ENCODE results near the gene FAM131B. TPM values are rescaled to one million over a fixed set of nuclear protein-coding genes. Genes with fewer than 3 reads are reported as not detected.

The FAM131B gene
- total and polyA plus RNA-seq, 9 of the 15 experiments (the other 6 are each of a cell fraction or from before 2014, with no cell fraction given) = 0.03 to 0.04 TPM; not detected in 7

- TF ChIP-seq GMEB1 (CRISPR knock-in tag; IDR thresholded peaks at IDR 0.05) = no peak
- no peak for TF ChIP-seq ZNF589 (CRISPR knock-in tag; IDR thresholded peaks at IDR 0.05; ENCODE audit: low read depth)
- no peak for TF ChIP-seq DACH1 (IDR thresholded peaks at IDR 0.05; ENCODE audit: partially characterized antibody)
- TF ChIP-seq FOXJ3 (CRISPR knock-in tag; IDR thresholded peaks at IDR 0.05) = no peak
- TF ChIP-seq HMG20B (CRISPR knock-in tag; IDR thresholded peaks at IDR 0.05) = no peak
- TF ChIP-seq MTA3 (IDR thresholded peaks at IDR 0.05; ENCODE audit: borderline replicate concordance) = no peak
These were observed at the start of gene FAM131B (continued) for GRCh38 chr7:143362131-143363015.

GRCh38 chr7:143411976-143412708, 49.6 kb upstream of the FAM131B start:
- 11% methylated on average over 5 of the region's 5 CpGs for WGBS (ENCODE audit: insufficient coverage, low coverage, missing lambda C conversion rate)
- Histone ChIP-seq H2AFZ (ENCODE audit: low read depth, low read length) (no peak overlapping the region), H3K27me3 (ENCODE audit: control insufficient read depth in 2 of 2, insufficient read depth in 2 of 2, low read length in 2 of 2) (peaks cover 19 to 24% of the 10 kb centered on the region in 2 experiments; a peak in 4 of 5 replicates), H3K9me1 (ENCODE audit: control insufficient read depth, insufficient read depth, low read length) (no peaks in the 10 kb centered on the region), H4K20me1 (replicated peaks; ENCODE audit: control insufficient read depth, insufficient read depth, low read length) (no peaks in the 10 kb centered on the region), H3K9me3 (replicated peaks; ENCODE audit: control insufficient read depth, insufficient read depth, low read depth, low read length) (no peaks in the 10 kb centered on the region), H3K79me2 (ENCODE audit: control insufficient read depth, insufficient read depth, low read length) (no peaks in the 10 kb centered on the region), H3K36me3 (ENCODE audit: control insufficient read depth, insufficient read depth, low read length) (no peaks in the 10 kb centered on the region), H3K4me3 (no peak overlapping the region), H3K4me2 (ENCODE audit: insufficient read depth, low read length) (no peak overlapping the region), H3K27ac (ENCODE audit: extremely low read depth, low read depth, low read length) (no peak overlapping the region), H3K4me1 (replicated peaks in 1 of 2; ENCODE audit: control insufficient read depth in 2 of 2, insufficient read depth in 2 of 2, low read length in 2 of 2) (peaks cover 2 to 7% of the 10 kb centered on the region in 2 experiments; a peak in 4 of 5 replicates), H3K9ac (ENCODE audit: insufficient read depth in 1 of 2, low read depth in 2 of 2, low read length in 2 of 2) (no peak overlapping the region)
- POLR2A ChIA-PET = interaction anchor here (1.0 kb wide), 1 partner anchor 14 kb away, joined by 3 read pairs; no protein-coding TSS in a partner anchor
- intact Hi-C loops (cut with micrococcal nuclease) (no loop called here), in situ Hi-C loops (cut with MboI) (no loop called here)
- CTCF ChIA-PET (ENCODE audit: low intra/inter-chr PET ratio) = no interaction called here
- no TSS peak for BruUV-seq (replicated peaks)
- FAIRE-seq = no peak
- no peak for DNase-seq (ENCODE audit: extremely low read depth in 1 of 4, low spot score in 3 of 4)
- ATAC-seq = no peak
- TF ChIP-seq GATA2 (CRISPR knock-in tag; IDR thresholded peaks at IDR 0.05) = no peak
- no peak for TF ChIP-seq ZNF384 (IDR thresholded peaks at IDR 0.05; ENCODE audit: low read depth, low read length)
- TF ChIP-seq RBM14 (IDR thresholded peaks at IDR 0.05; ENCODE audit: borderline replicate concordance, insufficient read depth, low read depth, low read length) = no peak
- TF ChIP-seq POLR2A (conservative IDR thresholded peaks at IDR 0.05) = no peak
- no peak for TF ChIP-seq ZNF316 (IDR thresholded peaks at IDR 0.05)
- no peak for TF ChIP-seq SMAD3 (CRISPR knock-in tag; conservative IDR thresholded peaks at IDR 0.05)
- TF ChIP-seq, protein P1, sequence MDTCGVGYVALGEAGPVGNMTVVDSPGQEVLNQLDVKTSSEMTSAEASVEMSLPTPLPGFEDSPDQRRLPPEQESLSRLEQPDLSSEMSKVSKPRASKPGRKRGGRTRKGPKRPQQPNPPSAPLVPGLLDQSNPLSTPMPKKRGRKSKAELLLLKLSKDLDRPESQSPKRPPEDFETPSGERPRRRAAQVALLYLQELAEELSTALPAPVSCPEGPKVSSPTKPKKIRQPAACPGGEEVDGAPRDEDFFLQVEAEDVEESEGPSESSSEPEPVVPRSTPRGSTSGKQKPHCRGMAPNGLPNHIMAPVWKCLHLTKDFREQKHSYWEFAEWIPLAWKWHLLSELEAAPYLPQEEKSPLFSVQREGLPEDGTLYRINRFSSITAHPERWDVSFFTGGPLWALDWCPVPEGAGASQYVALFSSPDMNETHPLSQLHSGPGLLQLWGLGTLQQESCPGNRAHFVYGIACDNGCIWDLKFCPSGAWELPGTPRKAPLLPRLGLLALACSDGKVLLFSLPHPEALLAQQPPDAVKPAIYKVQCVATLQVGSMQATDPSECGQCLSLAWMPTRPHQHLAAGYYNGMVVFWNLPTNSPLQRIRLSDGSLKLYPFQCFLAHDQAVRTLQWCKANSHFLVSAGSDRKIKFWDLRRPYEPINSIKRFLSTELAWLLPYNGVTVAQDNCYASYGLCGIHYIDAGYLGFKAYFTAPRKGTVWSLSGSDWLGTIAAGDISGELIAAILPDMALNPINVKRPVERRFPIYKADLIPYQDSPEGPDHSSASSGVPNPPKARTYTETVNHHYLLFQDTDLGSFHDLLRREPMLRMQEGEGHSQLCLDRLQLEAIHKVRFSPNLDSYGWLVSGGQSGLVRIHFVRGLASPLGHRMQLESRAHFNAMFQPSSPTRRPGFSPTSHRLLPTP (IDR thresholded peaks at IDR 0.05; ENCODE audit: borderline replicate concordance, extremely low read depth, insufficient read length) = no peak
- TF ChIP-seq GTF2F1 (IDR thresholded peaks at IDR 0.05; ENCODE audit: low read depth, low read length) = no peak
- no peak for TF ChIP-seq TFAP4 (CRISPR knock-in tag; IDR thresholded peaks at IDR 0.05; ENCODE audit: borderline replicate concordance)
